Osteoblast (primary cell): Measurements from ENCODE around the gene NDUFC2. TPM values are rescaled to one million over a fixed set of nuclear protein-coding genes. Genes with fewer than 3 reads are reported as not detected.

ENCODE experiments used
- DNase-seq: peaks from one replicate; pipeline ENCODE4 v3.0.0; 2011; ENCODE audit warnings: low spot score, mixed read lengths; ENCODE audit not compliant: insufficient read length; ENCODE audit errors: missing footprints
- H2AFZ ChIP-seq: 2 replicates; pipeline ENCODE4 v1.6.0; 2011; ENCODE audit warnings: mild to moderate bottlenecking, low read length
- H3K27ac ChIP-seq: 2 replicates; pipeline ENCODE4 v1.5.1; 2011; ENCODE audit warnings: mild to moderate bottlenecking, low read depth, low read length, moderate library complexity
- H3K27me3 ChIP-seq: 2 replicates; pipeline ENCODE4 v1.6.0; 2012; ENCODE audit warnings: mild to moderate bottlenecking, control low read depth, inconsistent platforms, low read length, moderate library complexity; ENCODE audit not compliant: insufficient read depth
- H3K36me3 ChIP-seq: 2 replicates; pipeline ENCODE4 v1.5.1; 2011; ENCODE audit warnings: mild to moderate bottlenecking, low read length, control low read depth, moderate library complexity; ENCODE audit not compliant: insufficient read depth
- H3K4me1 ChIP-seq: 2 replicates; pipeline ENCODE4 v1.5.1; 2011; ENCODE audit warnings: mild to moderate bottlenecking, low read length, control low read depth, moderate library complexity; ENCODE audit not compliant: insufficient read depth
- H3K4me2 ChIP-seq: 2 replicates; pipeline ENCODE4 v1.6.0; 2011; ENCODE audit warnings: mild to moderate bottlenecking, low read length; ENCODE audit not compliant: insufficient read depth
- H3K4me3 ChIP-seq: fragments of 200-600 bp; sonication (generic); 3 replicates; pipeline ENCODE4 v1.5.1; 2012; ENCODE audit warnings: mild to moderate bottlenecking, low read length, inconsistent platforms; ENCODE audit not compliant: insufficient read depth
- H3K79me2 ChIP-seq: 2 replicates; pipeline ENCODE4 v1.6.0; 2012; ENCODE audit warnings: mild to moderate bottlenecking, low read length, control low read depth, inconsistent platforms; ENCODE audit not compliant: insufficient read depth
- H3K9me3 ChIP-seq: 2 replicates; pipeline ENCODE4 v1.5.1; 2011; ENCODE audit warnings: low read depth, low read length, control low read depth
- H4K20me1 ChIP-seq: 2 replicates; pipeline ENCODE4 v1.6.0; 2012; ENCODE audit warnings: mild to moderate bottlenecking, low read length, control low read depth; ENCODE audit not compliant: insufficient read depth
- total RNA-seq: library from RNA; depleted of rRNA; stranded (reverse); fragments of >200 nt; gene quantifications from 2 replicates; pipeline ENCODE4 v1.2.3, GENCODE V29; 2012
- TF ChIP-seq, protein P1 (sequence below): IDR thresholded peaks from 2 replicates; pipeline ENCODE4 v1.5.1; 2011; ENCODE audit warnings: mild to moderate bottlenecking, low read depth, low read length, moderate library complexity; ENCODE audit errors: extremely low read depth

NDUFC2 gene
- total RNA-seq, 1 donor = 98.1 TPM

DNA sequence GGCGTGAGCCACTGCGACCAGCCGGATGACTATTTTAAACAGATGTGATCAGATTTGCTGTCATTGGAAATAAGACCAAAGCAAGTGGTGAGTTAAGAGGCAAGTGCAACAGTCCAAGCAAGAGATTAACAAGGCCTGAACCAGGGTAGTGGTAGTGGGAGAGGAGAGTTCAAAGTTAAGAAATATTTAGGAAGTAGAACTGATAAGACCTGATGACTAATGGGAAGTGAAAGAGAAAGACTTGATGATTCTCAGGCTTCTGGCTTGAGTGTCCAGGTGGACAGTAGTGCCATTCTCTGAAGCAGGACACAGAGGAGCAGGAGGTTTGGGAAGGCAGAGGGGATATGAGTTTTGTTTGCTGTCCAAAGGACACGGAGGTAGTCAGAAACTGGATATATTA, 7.2 kb downstream of the NDUFC2 start:
- Histone ChIP-seq H3K4me2 (no peak overlapping the region), H3K36me3 (peaks cover 36% of the 10 kb centered on the region), H3K27me3 (no peaks in the 10 kb centered on the region), H2AFZ (no peak overlapping the region), H4K20me1 (peaks cover 39% of the 10 kb centered on the region), H3K27ac (no peak overlapping the region), H3K9me3 (no peaks in the 10 kb centered on the region), H3K4me3 (no peak overlapping the region), H3K79me2 (peaks cover 72% of the 10 kb centered on the region), H3K4me1 (no peaks in the 10 kb centered on the region)
- no peak for DNase-seq
- TF ChIP-seq, protein P1, sequence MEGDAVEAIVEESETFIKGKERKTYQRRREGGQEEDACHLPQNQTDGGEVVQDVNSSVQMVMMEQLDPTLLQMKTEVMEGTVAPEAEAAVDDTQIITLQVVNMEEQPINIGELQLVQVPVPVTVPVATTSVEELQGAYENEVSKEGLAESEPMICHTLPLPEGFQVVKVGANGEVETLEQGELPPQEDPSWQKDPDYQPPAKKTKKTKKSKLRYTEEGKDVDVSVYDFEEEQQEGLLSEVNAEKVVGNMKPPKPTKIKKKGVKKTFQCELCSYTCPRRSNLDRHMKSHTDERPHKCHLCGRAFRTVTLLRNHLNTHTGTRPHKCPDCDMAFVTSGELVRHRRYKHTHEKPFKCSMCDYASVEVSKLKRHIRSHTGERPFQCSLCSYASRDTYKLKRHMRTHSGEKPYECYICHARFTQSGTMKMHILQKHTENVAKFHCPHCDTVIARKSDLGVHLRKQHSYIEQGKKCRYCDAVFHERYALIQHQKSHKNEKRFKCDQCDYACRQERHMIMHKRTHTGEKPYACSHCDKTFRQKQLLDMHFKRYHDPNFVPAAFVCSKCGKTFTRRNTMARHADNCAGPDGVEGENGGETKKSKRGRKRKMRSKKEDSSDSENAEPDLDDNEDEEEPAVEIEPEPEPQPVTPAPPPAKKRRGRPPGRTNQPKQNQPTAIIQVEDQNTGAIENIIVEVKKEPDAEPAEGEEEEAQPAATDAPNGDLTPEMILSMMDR = no peak

DNA sequence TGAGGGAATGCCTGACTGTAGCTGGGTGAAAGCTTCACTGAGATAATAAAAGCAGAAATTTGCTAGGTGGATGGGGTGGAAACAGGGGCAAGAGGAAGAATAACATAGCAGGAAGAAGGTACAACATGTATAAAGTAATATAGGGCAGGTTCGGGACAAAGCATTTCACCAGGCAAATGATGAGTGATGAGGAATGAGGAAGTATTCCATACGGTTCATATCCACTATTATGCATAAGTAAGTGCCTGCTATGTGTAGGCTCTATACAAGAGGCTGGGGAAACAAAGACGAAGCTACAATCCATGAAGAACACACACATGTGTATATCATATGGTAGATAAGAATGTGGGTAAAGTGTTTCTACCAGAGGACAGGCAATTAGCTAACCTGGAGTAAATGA, 7.9 kb downstream of the NDUFC2 start:
- Histone ChIP-seq H3K27ac (no peak overlapping the region), H2AFZ (no peak overlapping the region), H3K27me3 (no peaks in the 10 kb centered on the region), H3K4me3 (no peak overlapping the region), H3K4me1 (no peaks in the 10 kb centered on the region), H3K4me2 (no peak overlapping the region), H4K20me1 (peaks cover 34% of the 10 kb centered on the region), H3K79me2 (peaks cover 64% of the 10 kb centered on the region), H3K36me3 (peaks cover 36% of the 10 kb centered on the region), H3K9me3 (no peaks in the 10 kb centered on the region)
- no peak for DNase-seq
- TF ChIP-seq, protein P1 = no peak

DNA sequence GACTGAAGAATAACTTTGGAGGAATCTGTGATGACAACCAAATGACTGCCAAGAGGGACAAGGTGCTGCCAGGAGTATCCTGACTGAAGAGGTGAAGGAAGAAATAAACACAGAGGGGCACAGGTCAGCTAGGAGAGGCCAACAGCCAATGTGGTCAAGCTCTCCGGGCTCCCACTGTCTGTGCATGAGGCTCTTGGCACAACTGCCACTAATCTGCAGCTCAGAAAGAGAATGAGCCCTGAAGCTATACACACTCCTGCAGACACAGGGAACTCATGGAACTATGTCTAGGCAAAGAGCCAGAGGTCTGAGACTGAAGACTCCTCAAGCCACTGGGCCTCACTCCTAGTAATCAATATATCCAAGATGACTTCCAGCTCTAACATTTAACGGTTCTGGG, 9.0 kb downstream of the NDUFC2 start:
- TF ChIP-seq, protein P1 = no peak
- Histone ChIP-seq H3K9me3 (no peaks in the 10 kb centered on the region), H3K27ac (no peak overlapping the region), H4K20me1 (peaks cover 25% of the 10 kb centered on the region), H3K27me3 (no peaks in the 10 kb centered on the region), H2AFZ (no peak overlapping the region), H3K4me3 (no peak overlapping the region), H3K36me3 (peaks cover 36% of the 10 kb centered on the region), H3K4me2 (no peak overlapping the region), H3K79me2 (peaks cover 54% of the 10 kb centered on the region), H3K4me1 (no peaks in the 10 kb centered on the region)
- DNase-seq = no peak

DNA sequence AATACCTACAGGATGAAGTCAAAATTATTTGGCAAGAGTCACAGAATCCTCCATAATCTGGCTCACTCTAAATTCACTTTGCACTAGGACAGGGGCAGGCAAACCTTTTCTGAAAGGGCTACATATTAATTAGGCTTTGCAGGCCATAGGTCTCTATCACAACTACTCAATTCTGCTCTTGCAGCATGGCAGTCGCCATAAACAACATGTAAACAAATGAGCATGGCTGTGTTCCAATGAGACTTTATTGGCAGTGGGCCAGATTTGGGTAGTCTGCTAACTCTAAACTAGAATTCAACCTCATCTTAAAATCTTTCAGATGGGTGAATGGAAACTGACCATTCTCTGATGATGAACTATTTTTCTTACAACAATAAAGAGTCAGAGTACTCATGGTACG, 10.2 kb downstream of the NDUFC2 start:
- H2AFZ ChIP-seq = no peak overlapping the region
- H3K4me2 ChIP-seq = no peak overlapping the region
- no peak overlapping the region for H3K27ac ChIP-seq
- TF ChIP-seq, protein P1 = no peak
- H3K4me1 ChIP-seq = no peaks in the 10 kb centered on the region
- no peaks in the 10 kb centered on the region for H3K27me3 ChIP-seq
- peaks cover 36% of the 10 kb centered on the region for H3K36me3 ChIP-seq
- H3K4me3 ChIP-seq = no peak overlapping the region
- DNase-seq = no peak
- no peaks in the 10 kb centered on the region for H3K9me3 ChIP-seq
- H4K20me1 ChIP-seq = peaks cover 17% of the 10 kb centered on the region
- H3K79me2 ChIP-seq = peaks cover 42% of the 10 kb centered on the region
